Stimulated activated naive B cell treated with anti-CD40 and anti-IgM and Interleukin-4, amounts not matched to agents 10 μg/mL and 1 μg/mL and 100 μg/mL, for 72 hours (primary cell): ENCODE data around the gene PSG11.
"Not testable (repeated sequence)": the region's sequence is repeated elsewhere in the genome, so short reads cannot be mapped to it uniquely, and the experiment has no call there.

Experiments
- ATAC-seq, 2 donors: fragments of 150-1000 bp; cut with Tn5 transposase; replicated peaks; 2 replicates each; pipeline ENCODE4 v1.10.0; 2021; ENCODE audit warnings: moderate library complexity in 1 of 2
- DNase-seq: peaks from one replicate; pipeline ENCODE4 v3.0.0; 2021
- H3K27ac Mint-ChIP-seq: one replicate; pipeline ENCODE4 v1.8.0; 2022; ENCODE audit warnings: mild to moderate bottlenecking, mixed read lengths
- H3K27me3 Mint-ChIP-seq, 2 donors: one replicate each; pipeline ENCODE4 v1.8.0; 2022; ENCODE audit warnings: mixed read lengths in 2 of 2
- H3K36me3 Mint-ChIP-seq, 2 donors: one replicate each; pipeline ENCODE4 v1.8.0; 2022; ENCODE audit warnings: mixed read lengths in 2 of 2, mild to moderate bottlenecking in 1 of 2
- H3K4me1 Mint-ChIP-seq, 2 donors: one replicate each; pipeline ENCODE4 v1.8.0; 2022; ENCODE audit warnings: mixed read lengths in 2 of 2, mild to moderate bottlenecking in 1 of 2
- H3K4me3 Mint-ChIP-seq, 2 donors: one replicate each; pipeline ENCODE4 v1.8.0; 2022; ENCODE audit warnings: mild to moderate bottlenecking in 2 of 2, mixed read lengths in 2 of 2, moderate library complexity in 1 of 2
- H3K9me3 Mint-ChIP-seq, 2 donors: one replicate each; pipeline ENCODE4 v1.8.0; 2022; ENCODE audit warnings: mixed read lengths in 2 of 2, mild to moderate bottlenecking in 1 of 2

Gene PSG11

GRCh38 chr19:43019588-43019987 is 6.7 kb downstream of the PSG11 start:
- not testable (repeated sequence) for DNase-seq, H3K27me3 Mint-ChIP-seq, H3K36me3 Mint-ChIP-seq, H3K4me3 Mint-ChIP-seq, H3K9me3 Mint-ChIP-seq, H3K27ac Mint-ChIP-seq, H3K4me1 Mint-ChIP-seq, ATAC-seq

- not testable (repeated sequence) for H3K9me3 Mint-ChIP-seq, H3K36me3 Mint-ChIP-seq, H3K27ac Mint-ChIP-seq, H3K4me1 Mint-ChIP-seq, ATAC-seq, H3K4me3 Mint-ChIP-seq, DNase-seq
- peaks cover 31 to 49% of the 10 kb centered on the region in 2 donors for H3K27me3 Mint-ChIP-seq
Observed at GRCh38 chr19:43005841-43006240, 20.4 kb downstream of the PSG11 start.

- H3K27me3 Mint-ChIP-seq, result peaks cover 26 to 47% of the 10 kb centered on the region in 2 donors
Observed at GRCh38 chr19:43004846-43005245, 21.4 kb downstream of the PSG11 start.

GRCh38 chr19:43003634-43004033 is 22.6 kb downstream of the PSG11 start:
- H3K4me3 Mint-ChIP-seq, H3K4me1 Mint-ChIP-seq, H3K9me3 Mint-ChIP-seq, ATAC-seq, H3K36me3 Mint-ChIP-seq, H3K27ac Mint-ChIP-seq, DNase-seq: not testable (repeated sequence)
- H3K27me3 Mint-ChIP-seq, result peaks cover 17 to 36% of the 10 kb centered on the region in 2 donors

More at GRCh38 chr19:43004846-43005245, 21.4 kb downstream of the PSG11 start:
- H3K4me1 Mint-ChIP-seq, ATAC-seq, H3K9me3 Mint-ChIP-seq, DNase-seq, H3K4me3 Mint-ChIP-seq, H3K36me3 Mint-ChIP-seq, H3K27ac Mint-ChIP-seq: not testable (repeated sequence)

- H3K4me1 Mint-ChIP-seq, result not testable (repeated sequence)
Observed at GRCh38 chr19:43002948-43003347, 23.3 kb downstream of the PSG11 start.

GRCh38 chr19:42996161-42996560 is 30.1 kb downstream of the PSG11 start:
- not testable (repeated sequence) for H3K4me1 Mint-ChIP-seq, H3K27ac Mint-ChIP-seq, H3K36me3 Mint-ChIP-seq, ATAC-seq, H3K9me3 Mint-ChIP-seq, DNase-seq, H3K4me3 Mint-ChIP-seq
- H3K27me3 Mint-ChIP-seq, result peaks cover 0 to 11% of the 10 kb centered on the region in 2 donors

More at GRCh38 chr19:43002948-43003347, 23.3 kb downstream of the PSG11 start:
- not testable (repeated sequence) for H3K36me3 Mint-ChIP-seq, H3K27ac Mint-ChIP-seq, DNase-seq, ATAC-seq, H3K4me3 Mint-ChIP-seq, H3K9me3 Mint-ChIP-seq
- peaks cover 17 to 36% of the 10 kb centered on the region in 2 donors for H3K27me3 Mint-ChIP-seq

GRCh38 chr19:42992029-42992604 is 34.2 kb downstream of the PSG11 start:
- H3K9me3 Mint-ChIP-seq, H3K4me1 Mint-ChIP-seq, DNase-seq, H3K27ac Mint-ChIP-seq, ATAC-seq, H3K4me3 Mint-ChIP-seq, H3K36me3 Mint-ChIP-seq: not testable (repeated sequence)
- peaks cover 6 to 13% of the 10 kb centered on the region in 2 donors for H3K27me3 Mint-ChIP-seq

- Mint-ChIP-seq H3K36me3 (no peaks in the 10 kb centered on the region), H3K27ac (no peak overlapping the region), H3K9me3 (no peaks in the 10 kb centered on the region), H3K4me1 (no peaks in the 10 kb centered on the region), H3K4me3 (no peak overlapping the region), H3K27me3 (peaks cover 20 to 35% of the 10 kb centered on the region in 2 donors)
- DNase-seq, result no peak
- no peak for ATAC-seq
Observed at GRCh38 chr19:42989851-42990250, 36.4 kb downstream of the PSG11 start.

- not testable (repeated sequence) for DNase-seq, H3K4me3 Mint-ChIP-seq, H3K4me1 Mint-ChIP-seq
Observed at GRCh38 chr19:42989186-42989585, 37.1 kb downstream of the PSG11 start.

GRCh38 chr19:42988206-42988605 is 38.1 kb downstream of the PSG11 start:
- not testable (repeated sequence) for H3K36me3 Mint-ChIP-seq, DNase-seq, H3K9me3 Mint-ChIP-seq, H3K4me1 Mint-ChIP-seq, ATAC-seq, H3K4me3 Mint-ChIP-seq, H3K27ac Mint-ChIP-seq
- peaks cover 20 to 35% of the 10 kb centered on the region in 2 donors for H3K27me3 Mint-ChIP-seq

More at GRCh38 chr19:42989186-42989585, 37.1 kb downstream of the PSG11 start:
- H3K9me3 Mint-ChIP-seq, ATAC-seq, H3K27ac Mint-ChIP-seq, H3K36me3 Mint-ChIP-seq: not testable (repeated sequence)
- H3K27me3 Mint-ChIP-seq, result peaks cover 20 to 35% of the 10 kb centered on the region in 2 donors

- Mint-ChIP-seq H3K4me1 (no peaks in the 10 kb centered on the region), H3K9me3 (peaks cover 5 to 7% of the 10 kb centered on the region in 2 donors), H3K36me3 (peaks cover 2 to 4% of the 10 kb centered on the region in 2 donors), H3K4me3 (no peak overlapping the region), H3K27me3 (peaks cover 21 to 40% of the 10 kb centered on the region in 2 donors), H3K27ac (no peak overlapping the region)
- DNase-seq (no peak), ATAC-seq (no peak)
Observed at GRCh38 chr19:42985588-42985987, 40.7 kb downstream of the PSG11 start.

GRCh38 chr19:42982111-42982510 is 44.2 kb downstream of the PSG11 start:
- not testable (repeated sequence) for ATAC-seq, H3K27ac Mint-ChIP-seq, DNase-seq, H3K36me3 Mint-ChIP-seq, H3K9me3 Mint-ChIP-seq, H3K4me1 Mint-ChIP-seq, H3K4me3 Mint-ChIP-seq
- peaks cover 17 to 28% of the 10 kb centered on the region in 2 donors for H3K27me3 Mint-ChIP-seq

GRCh38 chr19:42971451-42971850 is 54.8 kb downstream of the PSG11 start:
- not testable (repeated sequence) for H3K27ac Mint-ChIP-seq, H3K36me3 Mint-ChIP-seq, H3K4me3 Mint-ChIP-seq, ATAC-seq, H3K9me3 Mint-ChIP-seq, H3K4me1 Mint-ChIP-seq, H3K27me3 Mint-ChIP-seq, DNase-seq

GRCh38 chr19:42965176-42965575 is 61.1 kb downstream of the PSG11 start:
- Mint-ChIP-seq H3K9me3 (no peaks in the 10 kb centered on the region), H3K4me1 (no peaks in the 10 kb centered on the region), H3K27me3 (peaks cover 9 to 11% of the 10 kb centered on the region in 2 donors), H3K27ac (no peak overlapping the region), H3K4me3 (no peak overlapping the region), H3K36me3 (no peaks in the 10 kb centered on the region)
- ATAC-seq (no peak), DNase-seq (no peak)

- DNase-seq, result no peak
Observed at GRCh38 chr19:42961119-42961518, 65.2 kb downstream of the PSG11 start.

More at GRCh38 chr19:42961119-42961518, 65.2 kb downstream of the PSG11 start:
- no peaks in the 10 kb centered on the region for H3K4me1 Mint-ChIP-seq
- no peak overlapping the region for H3K27ac Mint-ChIP-seq
- peaks cover 0 to 5% of the 10 kb centered on the region in 2 donors for H3K9me3 Mint-ChIP-seq
- no peak overlapping the region for H3K4me3 Mint-ChIP-seq
- no peak for ATAC-seq
- peaks cover 4 to 8% of the 10 kb centered on the region in 2 donors for H3K27me3 Mint-ChIP-seq
- no peaks in the 10 kb centered on the region for H3K36me3 Mint-ChIP-seq
